HG02642 (cell line): ENCODE data around the gene SH2D3C.

Source experiments
- ATAC-seq: cut with Tn5 transposase; IDR thresholded peaks from one replicate; pipeline ENCODE4 v1.9.1; 2021; ENCODE audit warnings: mild to moderate bottlenecking; ENCODE audit not compliant: unreplicated experiment, poor library complexity

The SH2D3C gene

DNA sequence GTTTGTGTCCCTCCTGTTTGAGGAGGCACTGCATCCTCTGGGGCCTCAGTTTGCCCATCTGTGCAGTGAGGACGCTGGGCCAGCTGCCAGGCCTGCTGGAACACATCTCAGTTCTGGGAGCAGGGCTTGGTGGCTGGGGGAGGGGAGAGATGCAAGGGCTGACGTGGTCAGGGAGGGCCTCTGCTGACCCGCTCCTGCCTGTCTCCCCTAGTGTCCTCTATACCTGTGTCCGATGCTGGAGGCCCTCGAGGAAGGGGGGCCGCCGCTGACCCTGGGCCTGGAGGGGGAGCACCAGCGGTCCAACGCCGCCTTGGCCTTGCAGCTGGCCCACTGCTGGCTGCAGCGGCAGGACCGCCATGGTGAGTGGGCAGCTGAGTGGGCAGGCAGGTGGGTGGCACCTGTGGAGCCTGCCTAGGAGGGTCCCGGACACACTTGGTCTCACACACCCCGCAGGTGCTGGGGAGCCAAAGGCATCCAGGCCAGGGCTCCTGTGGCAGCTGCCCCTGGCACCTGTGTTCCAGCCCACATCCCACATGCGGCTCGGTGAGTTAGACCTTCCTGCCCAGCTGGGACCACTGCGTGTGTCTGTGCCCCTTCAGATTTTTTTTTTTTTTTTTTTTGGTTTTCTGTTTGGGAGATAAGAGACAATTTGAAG is 30.0 kb upstream of the SH2D3C start:
- ATAC-seq = no peak

DNA sequence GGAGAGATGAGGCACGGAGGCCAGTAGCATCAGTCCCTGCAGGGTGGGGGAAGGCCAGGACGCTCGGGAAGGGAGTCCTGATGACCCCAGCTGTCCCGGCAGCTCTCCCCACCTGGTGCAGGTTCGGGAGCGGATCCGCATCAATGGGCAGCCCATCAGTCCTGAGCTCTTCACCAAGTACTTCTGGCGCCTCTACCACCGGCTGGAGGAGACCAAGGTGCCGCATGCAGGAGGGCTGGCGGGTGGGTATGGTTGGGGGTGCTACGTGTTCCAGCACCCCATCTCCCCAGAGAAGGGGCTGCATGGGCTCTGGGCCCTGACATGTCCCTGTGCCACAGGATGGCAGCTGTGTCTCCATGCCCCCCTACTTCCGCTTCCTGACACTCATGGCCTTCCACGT is 28.4 kb upstream of the SH2D3C start:
- no peak for ATAC-seq

DNA sequence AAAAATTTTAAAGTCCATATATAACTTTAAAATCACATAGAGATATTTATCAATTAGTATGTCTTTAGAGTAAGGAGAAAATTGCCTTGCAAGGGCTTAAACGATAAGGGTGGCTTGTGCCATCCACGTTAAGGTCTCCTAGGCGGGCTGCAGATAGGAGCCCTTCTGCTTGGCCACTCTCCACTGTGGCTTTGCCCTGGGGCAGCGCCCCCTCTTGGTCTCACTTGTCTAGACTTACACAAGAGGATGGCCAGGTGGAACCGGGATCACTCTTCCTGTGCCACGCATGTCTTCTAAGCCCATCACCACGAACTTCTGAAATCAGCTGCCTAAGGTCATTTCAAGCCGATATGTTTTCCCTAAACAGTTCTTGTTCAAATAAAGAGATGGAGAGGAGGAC is 27.2 kb upstream of the SH2D3C start:
- ATAC-seq = no peak

DNA sequence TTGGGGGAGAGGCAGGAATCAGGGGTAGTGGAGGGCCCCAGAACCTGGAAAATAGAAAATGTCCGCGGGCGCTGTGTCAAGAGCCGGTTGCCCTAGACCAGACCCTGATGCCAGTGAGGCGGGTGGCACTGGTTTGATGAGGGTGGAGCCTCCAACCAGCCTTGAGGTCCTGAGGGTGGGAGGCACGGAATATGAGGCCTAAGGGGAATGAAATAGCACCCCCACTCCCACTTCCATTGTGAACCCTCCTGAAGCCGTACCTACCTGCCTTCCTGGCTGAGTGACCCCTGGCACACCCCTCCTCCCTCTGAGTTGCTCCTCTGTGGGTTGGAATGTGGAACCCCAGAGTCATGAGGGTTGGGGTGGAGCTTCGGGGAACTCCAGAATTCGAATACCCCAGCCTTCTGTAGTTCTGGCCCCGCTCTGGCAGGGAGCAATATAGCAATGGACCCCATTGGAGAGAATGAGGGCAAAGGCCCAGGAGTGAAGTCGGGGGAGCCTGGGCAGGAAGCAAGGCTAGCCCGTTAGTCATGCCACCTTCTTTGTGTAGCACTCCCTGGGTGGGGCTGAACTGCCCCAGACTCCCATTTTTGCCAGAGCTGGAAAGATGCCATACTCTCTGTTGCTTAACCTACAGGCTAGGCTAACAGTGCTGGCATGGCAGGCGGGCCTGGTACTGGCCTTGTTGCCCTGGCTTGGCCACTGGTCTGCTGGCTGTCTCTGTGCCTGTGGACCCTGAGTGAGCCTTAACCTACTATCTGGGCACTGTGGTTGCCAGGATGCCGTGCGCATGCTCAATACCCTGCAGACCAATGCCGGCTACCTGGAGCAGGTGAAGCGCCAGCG is 25.3 kb upstream of the SH2D3C start:
- ATAC-seq = peak; percentile 12

DNA sequence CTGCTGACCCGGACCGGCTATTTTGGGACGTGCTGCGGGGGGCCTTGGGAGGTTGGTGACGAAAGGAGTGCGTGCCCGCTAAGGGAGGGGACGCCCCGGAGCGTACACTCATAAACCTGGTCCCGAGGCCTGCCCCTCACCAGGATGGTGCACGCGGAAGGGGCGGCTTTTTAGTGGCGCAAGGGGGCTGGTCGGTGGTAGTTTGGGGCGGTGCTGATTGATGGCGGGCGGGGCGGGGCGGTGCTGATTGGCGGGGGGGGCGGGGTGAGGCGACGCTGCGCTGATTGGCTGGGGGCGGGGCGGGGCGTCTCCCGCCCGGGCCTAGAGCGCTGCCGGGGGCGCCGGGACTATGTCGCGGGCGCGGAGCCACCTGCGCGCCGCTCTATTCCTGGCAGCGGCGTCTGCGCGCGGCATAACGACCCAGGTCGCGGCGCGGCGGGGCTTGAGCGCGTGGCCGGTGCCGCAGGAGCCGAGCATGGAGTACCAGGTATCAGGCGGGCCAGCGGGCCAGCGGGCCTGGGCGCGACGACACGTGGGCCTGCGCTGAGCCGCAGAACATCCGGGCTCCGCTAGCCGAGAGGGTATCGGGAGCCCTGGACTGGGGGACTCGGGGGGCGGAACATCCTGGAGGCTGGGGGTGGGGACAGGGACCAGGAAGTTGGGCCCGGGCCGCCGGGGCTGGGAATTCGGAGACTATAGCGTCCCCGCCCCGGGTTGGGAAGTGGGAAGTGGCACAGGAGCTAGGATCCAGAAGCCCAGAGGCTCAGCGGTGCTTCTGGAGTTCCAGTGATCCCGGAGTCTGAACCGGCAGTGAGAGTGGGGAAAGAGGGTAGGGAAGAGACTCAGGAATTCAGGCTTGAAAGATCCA is 24.3 kb upstream of the SH2D3C start, which contains the start of gene FPGS:
TSS of gene FPGS (plus strand) at position 307 of the 868 bp plus-strand sequence. CDS start at position 350, 43 bp downstream.
- peak; percentile 74 for ATAC-seq

DNA sequence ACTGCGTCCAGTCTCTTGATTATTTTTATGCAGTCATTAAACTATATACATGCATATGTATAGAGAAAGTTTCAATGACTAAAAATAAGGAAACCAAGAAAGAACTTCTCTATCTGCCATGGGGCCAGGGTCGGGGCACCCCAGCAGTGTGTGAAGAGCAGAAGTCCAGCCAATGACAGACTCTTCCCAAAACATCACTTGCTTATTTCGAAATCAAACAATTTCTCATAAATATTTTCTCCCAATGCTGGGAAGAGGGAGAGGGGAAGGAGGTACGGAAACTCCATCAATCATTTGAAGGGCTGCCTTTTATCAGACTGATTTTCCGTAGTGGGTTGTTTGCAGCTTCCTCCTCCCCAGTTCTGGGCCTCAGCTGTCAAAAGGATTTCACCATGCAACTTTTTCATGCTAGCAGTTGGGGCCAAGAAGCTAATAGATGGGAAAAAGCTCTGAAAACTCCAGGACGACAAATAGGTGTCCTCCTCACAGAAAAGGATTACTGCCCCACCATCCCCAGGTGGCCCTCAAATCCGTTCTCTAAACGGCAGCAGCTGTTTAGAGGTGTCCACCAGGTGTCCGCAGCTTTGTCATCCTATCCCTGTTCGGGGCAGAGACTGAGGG is 23.6 kb upstream of the SH2D3C start:
- ATAC-seq = no peak

DNA sequence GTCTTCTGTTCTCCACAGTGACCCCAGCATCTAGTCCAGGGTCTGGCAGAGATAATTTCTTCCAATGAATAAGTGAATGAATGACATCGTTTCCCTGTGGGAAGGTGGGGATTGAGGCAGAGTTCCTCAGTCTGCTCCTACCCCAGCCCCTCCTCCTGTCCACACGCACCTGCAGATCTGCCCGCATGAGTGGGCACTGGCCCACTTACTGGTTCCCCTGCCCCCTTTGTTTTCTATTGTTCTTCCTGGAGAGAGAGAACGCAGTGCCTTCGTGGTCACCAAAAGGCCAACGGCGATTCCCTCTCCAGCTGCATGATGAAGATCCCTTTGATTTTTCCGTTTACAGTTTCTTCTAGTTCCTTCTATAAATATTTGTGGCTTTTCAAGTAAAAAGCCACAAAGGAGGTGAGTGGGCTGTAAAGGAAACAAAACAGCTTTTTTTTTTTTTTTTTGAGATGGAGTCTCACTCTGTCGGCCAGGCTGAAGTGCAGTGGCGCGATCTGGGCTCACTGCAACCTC is 18.4 kb upstream of the SH2D3C start:
- ATAC-seq = no peak

DNA sequence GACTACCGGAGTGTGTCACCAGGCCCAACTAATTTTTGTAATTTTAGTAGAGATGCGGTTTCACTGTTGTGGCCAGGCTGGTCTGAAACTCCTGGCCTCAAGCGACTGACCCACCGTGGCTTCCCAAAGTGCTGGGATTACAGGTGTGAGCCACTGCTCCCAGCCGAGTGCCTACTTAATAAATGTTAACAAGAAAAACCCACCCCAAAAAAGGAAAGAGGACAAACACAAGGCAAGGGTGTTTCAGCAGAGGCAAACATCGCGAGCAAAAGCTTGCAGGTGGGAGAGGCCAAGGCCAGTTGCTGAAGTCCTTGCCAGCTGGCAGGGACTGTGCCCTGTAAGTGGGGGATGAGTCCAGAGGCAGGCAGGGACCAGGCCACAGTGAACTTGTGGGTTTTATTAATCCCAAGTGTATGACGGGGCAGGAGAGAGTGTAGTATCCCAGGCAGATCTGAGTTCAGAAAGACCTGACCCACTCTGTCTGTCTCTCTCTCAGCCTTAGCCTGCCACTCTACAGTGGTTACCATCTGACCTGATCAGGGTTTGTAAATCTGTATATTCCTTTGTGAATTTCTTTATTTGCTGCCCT is 17.9 kb upstream of the SH2D3C start:
- ATAC-seq = no peak

DNA sequence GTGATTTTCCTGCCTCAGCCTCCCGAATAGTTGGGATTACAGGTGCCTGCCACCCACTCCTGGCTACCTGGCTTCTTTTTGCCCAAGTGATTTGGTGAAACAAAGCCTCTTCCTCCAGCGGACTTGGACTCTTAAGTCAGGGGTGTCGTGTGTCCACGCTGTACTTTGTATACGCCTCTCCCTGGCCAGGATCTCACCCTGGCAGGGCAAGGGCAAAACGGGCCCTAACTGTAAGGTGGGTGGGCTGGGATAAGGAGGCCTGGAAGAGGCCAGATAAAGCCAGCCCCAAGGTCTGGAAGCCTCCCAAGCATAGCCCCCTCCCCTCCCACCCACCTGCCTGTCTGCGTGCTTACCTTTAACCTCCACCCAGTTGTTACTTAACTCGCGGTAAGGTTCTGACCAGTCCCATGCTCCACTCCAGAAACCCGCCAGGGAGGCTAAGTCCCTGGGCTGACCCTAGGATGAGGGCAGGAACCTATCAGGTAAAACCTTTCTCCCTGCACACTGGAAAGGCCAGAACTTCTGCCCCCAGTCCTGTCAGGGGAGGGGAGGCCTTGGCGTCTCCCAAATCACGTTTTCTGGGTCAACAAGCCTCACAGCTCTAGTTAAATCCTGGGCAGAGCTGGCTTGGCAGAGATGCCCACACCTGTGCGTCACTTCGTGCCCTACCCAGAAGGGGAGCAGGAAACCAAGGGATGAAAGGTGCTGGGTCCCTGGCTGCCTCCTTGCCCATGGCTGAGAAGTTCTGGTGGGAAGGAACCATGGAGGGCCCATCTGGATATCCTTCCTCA is 15.7 kb upstream of the SH2D3C start:
- no peak for ATAC-seq

DNA sequence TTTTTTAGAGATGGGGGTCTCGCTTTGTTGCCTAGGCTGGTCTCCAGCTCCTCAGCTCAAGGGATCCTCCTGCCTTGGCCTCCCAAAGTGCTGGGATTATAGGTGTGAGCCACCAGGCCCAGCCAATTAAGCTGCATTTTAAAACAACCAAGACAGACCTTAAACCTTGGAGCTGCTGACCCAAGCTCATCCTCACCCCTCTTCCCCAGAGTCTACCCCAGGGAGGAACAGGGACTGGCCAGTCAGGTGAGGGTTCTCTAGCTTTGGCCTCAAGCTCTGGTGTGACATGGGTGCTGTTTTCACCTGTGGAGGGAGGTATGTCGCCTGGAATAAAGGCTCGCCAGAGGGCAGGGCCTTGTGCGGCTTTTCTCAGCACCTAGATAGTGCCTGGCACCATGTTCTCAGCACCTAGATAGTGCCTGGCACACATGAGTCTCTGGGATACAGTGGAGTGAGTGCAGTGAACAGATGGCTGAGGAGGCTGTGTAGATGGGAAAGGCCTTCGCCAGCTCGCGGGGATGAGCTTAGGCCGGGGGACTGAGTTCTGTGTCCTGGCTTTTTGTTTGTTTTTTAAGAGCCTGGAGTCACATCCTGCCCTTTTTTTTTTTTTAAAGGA is 14.7 kb upstream of the SH2D3C start:
- no peak for ATAC-seq

DNA sequence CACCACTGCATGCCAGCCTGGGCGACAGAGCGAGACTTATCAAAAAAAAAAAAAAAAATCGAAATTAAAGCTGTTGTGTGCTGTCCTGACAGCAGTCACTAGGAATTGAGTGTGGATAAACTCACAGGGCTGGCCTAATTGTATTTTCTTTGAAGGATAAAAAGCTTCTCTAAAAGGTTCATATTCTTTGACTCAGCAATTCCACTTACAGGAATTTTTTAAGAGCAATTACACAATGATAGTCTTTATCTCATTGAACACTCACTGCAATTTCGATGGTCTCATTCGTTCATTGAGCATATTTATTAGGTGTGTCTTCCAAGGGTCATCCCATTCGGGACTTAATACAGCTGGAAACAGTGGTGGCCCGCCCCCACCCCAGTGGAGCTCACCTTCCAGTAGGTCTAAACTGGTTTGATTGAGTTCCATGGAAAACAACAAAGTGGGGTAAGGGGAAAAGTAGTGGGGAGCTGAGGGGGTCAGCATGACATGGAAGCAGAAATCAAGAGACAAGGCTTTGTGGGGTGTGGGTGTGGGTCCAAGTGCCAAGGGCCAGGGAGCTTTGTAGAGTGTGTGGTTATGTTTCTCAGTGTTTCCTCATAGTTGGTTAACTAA is 14.1 kb upstream of the SH2D3C start:
- no peak for ATAC-seq

DNA sequence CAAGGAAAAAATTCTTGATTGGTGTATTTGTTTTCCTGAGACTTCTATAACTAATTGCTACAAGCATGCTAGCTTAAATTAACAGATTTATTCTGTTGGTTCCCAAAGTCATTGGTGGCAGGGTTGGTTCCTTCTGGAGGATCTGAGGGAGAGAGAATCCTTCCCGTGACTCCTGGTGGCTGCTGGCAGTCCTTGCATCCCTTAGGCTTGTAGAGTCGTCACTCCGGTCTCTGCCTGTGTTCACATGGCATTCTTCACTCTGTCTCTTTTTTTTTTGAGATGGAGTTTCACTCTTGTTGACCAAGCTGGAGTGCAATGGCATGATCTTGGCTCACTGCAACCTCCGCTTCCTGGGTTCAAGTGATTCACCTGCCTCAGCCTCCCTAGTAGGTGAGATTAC is 12.6 kb upstream of the SH2D3C start:
- ATAC-seq = no peak

DNA sequence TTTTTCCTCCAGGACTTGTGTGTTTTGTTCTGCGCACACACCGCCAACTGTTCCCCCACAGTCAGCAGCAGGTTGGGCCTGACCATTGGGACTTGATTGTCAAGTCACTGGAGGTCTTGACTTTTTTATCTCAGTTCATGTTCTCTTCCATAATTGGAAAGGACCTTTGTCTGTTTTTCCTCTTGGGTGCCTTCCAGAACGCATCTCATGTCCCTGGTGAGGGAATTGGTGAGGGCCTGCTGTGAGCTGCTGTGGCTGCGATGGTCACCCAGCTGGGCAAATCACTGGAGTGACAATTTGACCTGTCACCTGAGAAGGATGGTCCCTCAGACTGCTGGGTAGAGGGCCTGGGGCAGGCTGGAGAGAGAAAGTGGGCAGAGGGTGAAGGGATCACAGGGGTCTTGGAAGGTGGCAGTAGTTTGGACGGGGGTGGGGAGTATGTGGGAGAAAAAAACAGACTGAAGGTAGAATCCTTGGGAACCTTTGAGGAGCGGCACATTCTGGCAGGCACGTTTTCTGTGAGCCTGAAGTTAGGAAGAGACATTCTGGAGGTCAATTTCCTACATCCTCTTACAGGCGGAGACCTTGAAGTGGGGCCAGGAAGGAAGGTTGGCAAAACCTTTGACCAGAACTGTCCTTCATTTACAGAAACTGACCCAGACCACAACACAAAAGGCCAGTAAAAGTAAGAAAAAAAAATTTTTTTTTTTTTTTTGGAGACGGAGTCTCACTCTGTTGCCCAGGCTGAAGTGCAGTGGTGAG is 11.8 kb upstream of the SH2D3C start:
- ATAC-seq = no peak

DNA sequence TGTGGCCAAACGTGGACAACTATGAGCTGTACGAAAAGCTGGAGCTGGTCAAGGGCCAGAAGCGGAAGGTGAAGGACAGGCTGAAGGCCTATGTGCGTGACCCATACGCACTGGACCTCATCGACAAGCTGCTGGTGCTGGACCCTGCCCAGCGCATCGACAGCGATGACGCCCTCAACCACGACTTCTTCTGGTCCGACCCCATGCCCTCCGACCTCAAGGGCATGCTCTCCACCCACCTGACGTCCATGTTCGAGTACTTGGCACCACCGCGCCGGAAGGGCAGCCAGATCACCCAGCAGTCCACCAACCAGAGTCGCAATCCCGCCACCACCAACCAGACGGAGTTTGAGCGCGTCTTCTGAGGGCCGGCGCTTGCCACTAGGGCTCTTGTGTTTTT is 10.7 kb upstream of the SH2D3C start:
- no peak for ATAC-seq

DNA sequence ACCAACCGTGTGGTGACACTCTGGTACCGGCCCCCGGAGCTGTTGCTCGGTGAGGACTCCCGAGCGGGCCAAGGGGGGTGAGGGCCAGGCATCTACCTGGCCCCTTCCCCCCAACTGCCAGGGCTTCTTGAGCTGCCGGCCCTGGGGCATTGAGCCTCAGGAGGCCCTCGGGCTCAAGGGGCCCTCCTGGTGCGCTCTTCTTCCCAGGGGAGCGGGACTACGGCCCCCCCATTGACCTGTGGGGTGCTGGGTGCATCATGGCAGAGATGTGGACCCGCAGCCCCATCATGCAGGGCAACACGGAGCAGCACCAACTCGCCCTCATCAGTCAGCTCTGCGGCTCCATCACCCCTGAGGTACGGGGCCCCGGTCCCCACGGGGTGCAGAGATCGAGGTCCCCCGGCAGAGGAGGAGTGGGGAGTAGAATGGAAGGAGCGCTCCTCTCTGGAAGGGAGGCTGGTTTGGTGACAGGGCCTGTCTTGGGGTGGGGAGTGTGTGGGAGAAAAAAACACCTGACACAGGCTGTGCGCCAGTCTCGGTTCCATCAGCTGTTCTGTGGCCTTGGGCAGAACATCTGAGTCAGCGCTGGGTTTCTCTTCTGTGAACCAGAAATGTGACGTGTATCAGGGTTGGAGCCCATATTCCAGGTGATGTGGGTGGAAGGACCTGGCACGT is 10.0 kb upstream of the SH2D3C start:
- ATAC-seq = no peak

DNA sequence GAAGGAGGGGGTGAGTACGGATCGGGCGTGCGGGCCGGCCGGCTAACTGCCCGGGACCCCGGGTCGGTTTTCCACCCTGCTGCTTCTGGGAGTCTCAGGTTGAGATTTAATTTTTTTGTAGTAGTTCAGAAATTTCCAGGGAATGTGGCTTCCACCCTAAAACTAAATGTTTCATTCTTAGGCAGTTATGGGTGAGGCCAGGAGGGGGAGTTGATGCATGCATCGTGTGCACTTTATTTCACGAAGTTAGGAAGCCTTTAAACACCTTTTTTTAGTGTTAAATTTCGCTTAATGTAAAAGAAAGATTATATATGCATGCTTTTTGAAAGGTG is 8.3 kb upstream of the SH2D3C start:
- no peak for ATAC-seq
